HG03139 (cell line): Measurements from ENCODE around the gene RBM4B.
"Not testable (repeated sequence)": the region's sequence is repeated elsewhere in the genome, so short reads cannot be mapped to it uniquely, and the experiment has no call there.

Source experiments
- ATAC-seq: cut with Tn5 transposase; IDR thresholded peaks from one replicate; pipeline ENCODE4 v1.9.1; 2021; ENCODE audit not compliant: unreplicated experiment

The RBM4B gene, protein sequence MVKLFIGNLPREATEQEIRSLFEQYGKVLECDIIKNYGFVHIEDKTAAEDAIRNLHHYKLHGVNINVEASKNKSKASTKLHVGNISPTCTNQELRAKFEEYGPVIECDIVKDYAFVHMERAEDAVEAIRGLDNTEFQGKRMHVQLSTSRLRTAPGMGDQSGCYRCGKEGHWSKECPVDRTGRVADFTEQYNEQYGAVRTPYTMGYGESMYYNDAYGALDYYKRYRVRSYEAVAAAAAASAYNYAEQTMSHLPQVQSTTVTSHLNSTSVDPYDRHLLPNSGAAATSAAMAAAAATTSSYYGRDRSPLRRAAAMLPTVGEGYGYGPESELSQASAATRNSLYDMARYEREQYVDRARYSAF

DNA sequence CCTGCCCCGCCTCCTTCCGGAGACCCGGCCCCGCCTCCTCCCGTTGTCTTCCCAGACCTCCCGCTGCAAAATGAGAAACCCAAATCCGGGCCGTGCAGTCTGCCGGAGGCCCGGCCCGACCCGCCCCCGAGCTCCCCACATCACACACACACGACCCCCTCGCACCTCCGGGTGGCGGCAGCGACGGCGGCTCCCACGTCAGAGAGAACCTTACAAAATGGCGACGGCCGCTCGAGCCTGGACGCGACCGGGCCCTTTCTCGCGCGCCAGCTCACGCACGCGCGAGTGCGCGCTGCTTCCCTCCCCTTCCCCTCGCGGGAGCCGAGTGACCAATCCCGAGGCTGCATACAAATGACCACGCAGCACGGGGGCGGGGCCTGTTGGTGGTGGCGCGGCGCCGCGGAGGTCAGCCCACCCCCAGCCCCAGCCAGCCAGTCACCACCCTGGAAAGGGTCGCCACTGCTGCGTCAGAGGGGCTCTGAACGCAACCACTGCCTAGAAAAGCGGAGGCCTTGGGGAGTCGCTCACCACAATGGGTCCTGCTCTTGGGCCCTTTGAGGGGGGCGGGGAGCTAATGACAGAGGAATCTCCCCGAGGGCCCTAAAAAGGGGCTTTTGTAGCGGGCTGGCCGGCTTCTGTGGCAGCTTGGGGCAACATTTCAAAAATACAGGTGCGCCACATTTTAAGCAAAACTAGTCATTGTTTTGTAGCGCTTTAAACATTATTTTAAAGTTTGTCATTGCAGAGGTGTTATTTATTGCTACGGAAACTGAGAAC, at the start of gene RBM4B:
RBM4B (minus strand) TSS at position 289 of the 777 bp plus-strand sequence. CDS start 808 bp downstream, outside the sequence.
- peak; percentile 78 for ATAC-seq

DNA sequence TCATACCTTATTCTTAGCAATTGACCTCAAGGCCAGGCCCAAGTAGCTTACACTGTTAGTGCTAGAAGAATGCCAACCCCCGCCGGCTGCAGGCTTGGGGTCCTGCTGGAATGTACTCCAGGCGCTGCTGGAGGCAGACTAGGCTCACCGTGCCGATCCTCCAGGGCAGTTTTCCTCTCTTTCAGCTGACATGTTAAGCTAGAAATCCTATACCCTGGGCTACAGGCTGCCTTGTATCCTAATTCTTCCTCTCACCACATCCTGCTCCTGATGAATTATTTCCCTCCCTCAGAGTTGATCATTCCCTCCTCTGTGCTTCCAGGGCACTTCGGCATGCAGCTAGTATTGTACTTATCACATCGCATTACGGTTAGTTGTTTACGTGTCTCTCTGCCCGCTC, 48.0 kb upstream of the RBM4B start:
- ATAC-seq = no peak

GRCh38 chr11:66725114-66725513, 47.4 kb upstream of the RBM4B start:
- no peak for ATAC-seq

DNA sequence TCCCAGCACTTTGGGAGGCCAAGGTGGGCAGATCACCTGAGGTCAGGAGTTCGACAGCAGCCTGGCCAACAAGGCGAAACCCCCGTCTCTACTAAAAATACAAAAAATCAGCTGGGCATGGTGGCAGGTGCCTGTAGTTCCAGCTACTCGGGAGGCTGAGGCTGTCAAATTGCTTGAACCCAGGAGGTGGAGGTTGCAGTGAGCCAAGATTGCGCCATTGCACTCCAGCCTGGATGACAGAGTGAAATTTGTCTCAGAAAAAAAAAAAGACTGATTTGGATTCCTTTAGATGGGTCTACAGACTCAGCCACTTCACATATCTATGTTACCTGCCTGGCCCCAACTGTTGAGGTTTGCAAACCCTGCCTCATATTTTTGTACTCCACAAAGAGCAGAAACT, 46.5 kb upstream of the RBM4B start:
- not testable (repeated sequence) for ATAC-seq

DNA sequence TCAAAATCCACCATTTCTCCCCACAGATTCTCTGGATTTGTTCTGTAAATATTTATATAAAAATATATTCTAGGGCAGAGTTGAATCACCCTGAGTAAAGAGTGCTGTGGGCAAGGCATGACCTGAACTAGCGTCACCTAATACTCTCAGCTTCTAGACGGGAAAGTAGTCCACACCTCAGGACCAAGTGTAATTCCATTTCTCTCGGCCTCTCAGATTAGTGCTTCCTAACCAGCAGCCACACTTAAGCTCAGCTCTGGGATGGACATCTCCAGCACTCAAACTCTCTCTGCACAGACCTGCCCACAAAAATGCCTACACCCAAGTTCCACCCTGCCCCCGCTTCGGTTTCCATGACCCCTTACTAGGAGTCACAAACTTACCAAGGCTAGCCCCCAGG, 46.0 kb upstream of the RBM4B start:
- ATAC-seq = no peak

- ATAC-seq = no peak
Observed at GRCh38 chr11:66722745-66723651, 45.3 kb upstream of the RBM4B start.

GRCh38 chr11:66721939-66722338, 44.3 kb upstream of the RBM4B start:
- ATAC-seq = no peak

DNA sequence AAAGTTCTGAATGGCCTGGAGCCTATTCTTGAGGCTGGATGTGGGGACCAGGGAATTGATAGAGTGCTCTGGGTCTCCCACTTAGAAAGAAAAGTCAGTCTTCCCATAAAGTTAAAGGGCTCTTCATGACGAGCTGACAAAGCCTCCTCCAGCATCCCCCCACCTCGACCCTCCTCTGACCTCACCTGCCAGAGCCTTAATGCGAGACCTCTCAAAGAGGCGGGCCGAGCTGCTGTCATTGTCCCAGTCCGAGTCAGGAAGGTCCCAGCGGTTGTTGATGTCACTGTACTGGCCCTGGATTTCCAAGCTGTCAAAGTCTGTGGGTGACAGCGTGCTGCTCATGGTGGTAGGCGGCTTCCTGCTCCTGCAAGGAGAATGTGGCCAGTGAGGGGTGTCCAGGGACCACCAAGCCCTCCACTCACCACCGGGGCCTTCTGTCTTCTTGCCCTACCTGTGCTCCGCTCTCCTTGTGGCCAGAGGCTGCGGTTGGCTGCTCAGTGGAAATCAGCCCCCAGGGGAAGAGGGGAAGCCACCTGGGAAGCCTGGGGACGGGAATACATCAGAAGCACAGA, 43.3 kb upstream of the RBM4B start:
- no peak for ATAC-seq

DNA sequence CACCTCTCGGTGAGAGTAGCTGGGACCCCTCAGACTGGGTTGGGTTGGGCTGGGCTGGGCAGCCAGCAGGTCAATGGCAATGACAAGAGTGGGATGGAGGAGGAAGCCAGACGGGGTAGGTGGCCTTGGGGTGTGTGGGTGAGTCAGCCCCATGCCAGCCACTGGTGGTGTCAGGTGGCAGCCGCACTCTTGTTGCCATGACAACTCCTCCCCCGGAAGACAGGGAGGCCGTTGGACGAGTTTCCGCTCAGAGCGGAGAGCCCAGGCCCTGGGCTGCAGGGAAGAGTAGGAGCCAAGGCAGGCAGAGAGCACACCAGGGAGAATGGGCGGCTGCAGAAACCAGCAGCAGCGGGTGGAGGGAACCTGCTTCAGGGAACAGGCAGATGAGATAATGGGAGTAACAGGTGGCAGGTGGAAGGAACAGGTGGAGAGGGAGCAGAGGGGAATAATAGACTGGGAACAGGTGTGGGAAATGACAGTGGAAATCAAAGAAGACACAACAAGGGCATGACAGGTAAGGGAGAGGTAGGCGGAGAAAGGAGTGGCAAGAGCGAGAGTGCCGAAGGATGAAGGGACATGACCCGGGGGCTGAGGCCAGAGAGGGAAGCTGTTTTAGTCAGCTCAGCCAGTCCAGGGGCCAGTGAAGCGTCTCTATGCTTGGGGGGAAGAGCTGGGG, 42.7 kb upstream of the RBM4B start:
- no peak for ATAC-seq

- ATAC-seq = no peak
Observed at GRCh38 chr11:66719111-66719872, 41.6 kb upstream of the RBM4B start.

- no peak for ATAC-seq
Observed at GRCh38 chr11:66718320-66718971, 40.8 kb upstream of the RBM4B start.

DNA sequence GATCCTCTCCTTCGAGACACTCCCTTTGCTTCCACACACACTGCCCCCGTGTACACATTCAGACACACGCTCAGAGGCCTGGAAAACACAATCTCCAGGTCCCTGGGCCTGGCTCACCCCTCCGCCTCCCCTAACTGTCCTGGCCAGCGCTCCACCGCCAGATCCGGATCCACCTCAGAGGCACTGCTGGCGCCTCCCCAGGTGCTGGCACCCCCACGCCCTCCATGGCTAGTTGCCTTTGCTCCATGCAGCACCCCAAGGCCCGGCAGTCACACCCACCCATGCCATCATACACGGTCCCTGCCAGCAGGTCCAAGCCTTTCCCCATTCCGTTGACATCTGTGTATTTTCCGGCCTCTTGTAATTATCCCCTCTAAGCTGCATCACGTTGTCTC, 40.2 kb upstream of the RBM4B start:
- ATAC-seq = no peak

- ATAC-seq = no peak
Observed at GRCh38 chr11:66716996-66717395, 39.3 kb upstream of the RBM4B start.

- ATAC-seq = no peak
Observed at GRCh38 chr11:66715346-66716085, 37.8 kb upstream of the RBM4B start.

GRCh38 chr11:66713746-66714480, 36.2 kb upstream of the RBM4B start:
- ATAC-seq = no peak

DNA sequence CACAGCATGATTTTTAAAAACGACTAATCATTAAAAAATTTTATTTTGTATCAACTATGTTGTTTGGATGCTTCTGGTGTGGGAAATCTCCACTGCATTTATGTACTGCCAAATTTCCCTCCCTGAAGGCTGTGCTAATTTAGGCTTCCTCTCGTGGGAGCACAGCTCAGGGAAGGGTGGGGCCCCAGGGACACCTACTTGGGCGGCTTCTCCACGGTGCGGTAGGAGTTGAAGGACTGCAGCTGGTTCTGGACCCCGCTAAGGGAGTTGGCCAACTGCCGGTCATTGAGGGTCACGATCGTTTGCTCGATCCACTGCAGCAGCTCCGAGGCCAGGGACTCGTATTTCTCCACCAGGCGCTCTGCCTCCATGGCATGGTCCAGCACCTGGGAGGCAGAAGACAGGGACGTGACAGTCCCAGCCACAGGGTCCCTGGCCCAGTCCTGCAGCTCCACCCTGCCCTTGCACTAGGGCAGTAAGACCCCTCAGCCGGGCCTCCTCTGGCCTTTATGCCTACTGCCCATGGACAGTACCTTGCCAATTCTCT, 32.8 kb upstream of the RBM4B start:
- ATAC-seq = no peak

DNA sequence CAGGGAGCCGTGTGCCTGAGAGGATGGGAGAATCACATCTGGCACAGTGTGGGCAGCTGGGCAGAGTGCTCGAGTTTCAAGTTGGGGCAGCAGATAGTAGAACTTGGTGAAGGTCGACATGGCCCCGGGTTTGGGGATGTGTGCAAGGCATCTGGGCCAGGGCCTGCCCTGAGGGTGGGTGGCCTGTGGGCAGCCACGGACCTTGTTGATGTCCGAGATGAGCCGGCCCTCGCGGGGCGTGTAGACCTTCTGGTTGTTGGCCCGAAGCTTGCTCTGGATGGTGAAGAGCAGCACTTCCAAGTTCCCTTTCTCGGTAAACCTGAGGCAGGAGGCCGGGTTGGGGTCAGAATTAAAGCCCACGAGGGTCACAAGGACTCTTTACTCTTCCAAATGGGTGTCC, 31.0 kb upstream of the RBM4B start:
- ATAC-seq = no peak

GRCh38 chr11:66708094-66708493, 30.4 kb upstream of the RBM4B start:
- no peak for ATAC-seq
